IMR-90 (cell line): ENCODE data around the gene AXIN2. TPM values are rescaled to one million over a fixed set of nuclear protein-coding genes. Genes with fewer than 3 reads are reported as not detected.

Source experiments
- ATAC-seq: fragments of 200-7000 bp; cut with Tn5 transposase; 2 replicates; pipeline ENCODE4 v1.9.1; 2020; ENCODE audit warnings: low read depth, mild to moderate bottlenecking, moderate library complexity
- BruUV-seq: library from RNA; stranded (reverse); fragments of 400-500 nt; replicated peaks from 2 replicates; lab custom pipeline; 2021; lab: Mats Ljungman, UMichigan
- CTCF ChIA-PET: fragments of 300-600 bp; formaldehyde crosslinking; extraction: SDS; loops from one replicate; lab custom pipeline; 2021; ENCODE audit warnings: antibody characterized with exemption; lab: Yijun Ruan, JAX
- POLR2A ChIA-PET: fragments of 300-600 bp; sonication (Branson Sonifier 250); formaldehyde crosslinking; loops from one replicate; lab custom pipeline; 2022; ENCODE audit warnings: antibody characterized with exemption; ENCODE audit not compliant: unreplicated experiment; lab: Charles Lee
- DNase-seq: peaks from one replicate; pipeline ENCODE4 v3.0.0; 2013
- H2AFZ ChIP-seq: replicated peaks from 2 replicates; pipeline ENCODE3; 2013; ENCODE audit warnings: low read length, mild to moderate bottlenecking; ENCODE audit not compliant: poor library complexity
- H2AK5ac ChIP-seq: 2 replicates; pipeline ENCODE4 v1.6.1; 2013; ENCODE audit warnings: low read depth, low read length, inconsistent platforms
- H2AK9ac ChIP-seq: replicated peaks from 2 replicates; pipeline ENCODE3; 2013; ENCODE audit warnings: mild to moderate bottlenecking, low read depth, low read length, moderate library complexity; ENCODE audit not compliant: poor library complexity
- H2BK120ac ChIP-seq: 2 replicates; pipeline ENCODE4 v1.6.1; 2013; ENCODE audit warnings: low read depth, low read length, inconsistent platforms
- H2BK15ac ChIP-seq: 3 replicates; pipeline ENCODE4 v1.6.1; 2013; ENCODE audit warnings: low read depth, low read length, inconsistent platforms
- H2BK20ac ChIP-seq: 2 replicates; pipeline ENCODE4 v1.6.1; 2013; ENCODE audit warnings: low read depth, mild to moderate bottlenecking, inconsistent platforms, low read length, moderate library complexity
- H2BK5ac ChIP-seq: 2 replicates; pipeline ENCODE4 v1.6.1; 2013; ENCODE audit warnings: mild to moderate bottlenecking, low read depth, low read length, inconsistent platforms; ENCODE audit not compliant: poor library complexity, severe bottlenecking
- H3K14ac ChIP-seq: replicated peaks from 2 replicates; pipeline ENCODE4 v1.6.1; 2013; ENCODE audit warnings: low read depth, low read length, inconsistent platforms
- H3K18ac ChIP-seq: 2 replicates; pipeline ENCODE4 v1.6.1; 2013; ENCODE audit warnings: low read depth, low read length, control low read depth
- H3K23ac ChIP-seq: 2 replicates; pipeline ENCODE4 v1.6.1; 2013; ENCODE audit warnings: low read depth, low read length, inconsistent platforms
- H3K27ac ChIP-seq: 2 replicates; pipeline ENCODE4 v1.5.1; 2013; ENCODE audit warnings: mild to moderate bottlenecking, control low read depth, low read length; ENCODE audit not compliant: insufficient read depth
- H3K27me3 ChIP-seq: 2 replicates; pipeline ENCODE4 v1.6.1; 2013; ENCODE audit warnings: low read length; ENCODE audit not compliant: control insufficient read depth, insufficient read depth
- H3K36me3 ChIP-seq: 2 replicates; pipeline ENCODE4 v1.6.1; 2013; ENCODE audit warnings: low read length, mixed read lengths; ENCODE audit not compliant: control insufficient read depth, insufficient read depth
- H3K4ac ChIP-seq: 2 replicates; pipeline ENCODE4 v1.6.1; 2013; ENCODE audit warnings: low read depth, low read length, inconsistent platforms
- H3K4me1 ChIP-seq: 2 replicates; pipeline ENCODE4 v1.6.1; 2013; ENCODE audit warnings: low read length, mixed read lengths; ENCODE audit not compliant: control insufficient read depth, insufficient read depth
- H3K4me2 ChIP-seq: 2 replicates; pipeline ENCODE4 v1.6.1; 2013; ENCODE audit warnings: low read depth, mild to moderate bottlenecking, control low read depth, low read length, moderate library complexity
- H3K4me3 ChIP-seq: 2 replicates; pipeline ENCODE4 v1.5.1; 2013; ENCODE audit warnings: low read depth, mild to moderate bottlenecking, control low read depth, low read length, moderate library complexity; ENCODE audit not compliant: insufficient read depth
- H3K56ac ChIP-seq: 2 replicates; pipeline ENCODE4 v1.6.1; 2013; ENCODE audit warnings: low read length, inconsistent platforms; ENCODE audit not compliant: insufficient read depth; ENCODE audit errors: extremely low read depth
- H3K79me1 ChIP-seq, 2 experiments: 2 replicates each; pipeline ENCODE4 v1.6.1; 2013; ENCODE audit warnings: low read length in 2 of 2, inconsistent platforms in 1 of 2, low read depth in 1 of 2
- H3K9ac ChIP-seq: 2 replicates; pipeline ENCODE4 v1.6.1; 2013; ENCODE audit warnings: low read depth, low read length, control low read depth
- H3K9me1 ChIP-seq: 2 replicates; pipeline ENCODE4 v1.6.1; 2013; ENCODE audit warnings: low read length, inconsistent platforms; ENCODE audit not compliant: insufficient read depth
- H3K9me3 ChIP-seq: 2 replicates; pipeline ENCODE4 v1.6.1; 2013; ENCODE audit warnings: low read length; ENCODE audit not compliant: control insufficient read depth, insufficient read depth
- H4K20me1 ChIP-seq: 2 replicates; pipeline ENCODE4 v1.6.1; 2013; ENCODE audit warnings: low read length, inconsistent platforms; ENCODE audit not compliant: insufficient read depth
- H4K5ac ChIP-seq: 2 replicates; pipeline ENCODE4 v1.6.1; 2013; ENCODE audit warnings: mild to moderate bottlenecking, low read depth, low read length, control low read depth
- H4K8ac ChIP-seq, 2 experiments: 2 replicates each; pipeline ENCODE4 v1.6.1; 2013; ENCODE audit warnings: low read depth in 2 of 2, low read length in 2 of 2, control low read depth in 1 of 2, inconsistent platforms in 1 of 2
- H4K91ac ChIP-seq: 2 replicates; pipeline ENCODE4 v1.6.1; 2013; ENCODE audit warnings: low read depth, low read length, inconsistent platforms; ENCODE audit not compliant: insufficient read depth
- NFE2L2 ChIP-seq: fragments of 150-350 bp; IDR thresholded peaks from 2 replicates; pipeline ENCODE4 v1.6.1; 2016; ENCODE audit warnings: low read depth, mild to moderate bottlenecking, low read length
- POLR2A ChIP-seq: IDR thresholded peaks from 2 replicates; pipeline ENCODE4 v1.6.1; 2012; ENCODE audit warnings: mild to moderate bottlenecking, low read depth, low read length
- RFX5 ChIP-seq: IDR thresholded peaks from 2 replicates; pipeline ENCODE4 v1.8.0; 2012; ENCODE audit warnings: low read depth, mild to moderate bottlenecking, low read length, moderate library complexity
- WGBS, 2 experiments: methylation state at CpG; one replicate each; pipeline versions ENCODE4 v1.1.5 to v1.1.7; 2013; ENCODE audit warnings: missing lambda C conversion rate in 2 of 2; ENCODE audit not compliant: insufficient read length in 1 of 2; ENCODE audit errors: extremely low coverage in 2 of 2; 5-methylcytosine and 5-hydroxymethylcytosine counted together
- dilution Hi-C: fragments of 300-500 bp; cut with HindIII; formaldehyde crosslinking; loops from one replicate; pipeline ENCODE4 v1.14.3; 2018; ENCODE audit warnings: low sequenced_read_pairs; ENCODE audit not compliant: unreplicated experiment
- in situ Hi-C: fragments of 300-500 bp; cut with MboI; formaldehyde crosslinking; loops from 3 replicates; pipeline ENCODE4 v1.14.3; 2019; ENCODE audit warnings: low sequenced_read_pairs, inconsistent platforms, mixed read lengths
- intact Hi-C: fragments of 100-400 bp; cut with micrococcal nuclease; formaldehyde crosslinking; loops from 2 replicates; pipeline ENCODE4 v1.10.0; 2022
- polyA plus RNA-seq, 3 experiments: library from polyadenylated mRNA; depleted of rRNA; stranded (reverse); fragments of >200 nt; gene quantifications; 2 replicates each; pipeline ENCODE4 v1.2.3, GENCODE V29; 2012; ENCODE audit warnings: low replicate concordance in 1 of 3
- total RNA-seq: library from RNA; depleted of rRNA; stranded (reverse); fragments of >200 nt; gene quantifications from 2 replicates; pipeline ENCODE4 v1.2.3, GENCODE V29; 2012

The AXIN2 gene
- total and polyA plus RNA-seq, 2 of the 4 experiments (the other 2 are of a cell fraction): 0.91 to 1.8 TPM

DNA sequence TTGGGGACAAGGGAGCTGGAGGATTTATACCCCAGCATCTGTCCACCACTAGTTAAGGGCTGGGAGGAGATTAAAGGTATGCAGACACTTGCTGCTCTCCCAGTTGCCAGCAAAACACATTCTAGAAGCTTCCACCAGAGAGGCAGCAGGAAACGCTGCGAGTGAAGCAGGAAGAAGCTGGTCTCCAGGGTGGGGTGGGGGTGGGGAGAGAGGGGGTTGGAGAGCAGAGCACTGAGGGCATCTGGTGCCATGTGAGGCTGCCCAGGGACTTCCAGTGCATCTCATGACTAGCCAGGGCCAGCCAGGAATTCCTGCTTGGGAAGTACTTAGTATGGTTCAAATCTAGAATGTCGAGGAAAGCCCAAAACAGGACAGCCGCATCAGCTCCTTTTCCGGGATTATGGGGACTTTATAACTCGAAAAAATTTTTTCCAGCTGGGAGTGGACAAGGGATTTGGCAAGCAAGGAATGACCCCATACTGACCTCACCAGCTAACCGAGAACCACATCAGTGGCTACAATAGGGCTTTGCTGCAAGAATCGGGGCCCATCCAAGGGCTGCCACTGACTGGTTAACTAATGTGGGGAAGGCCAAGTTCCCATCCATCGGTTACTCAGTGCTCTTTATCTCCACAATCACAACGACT is 26.2 kb upstream of the AXIN2 start:
- intact Hi-C loops (no loop called here), dilution Hi-C loops (no loop called here), in situ Hi-C loops (no loop called here)
- no peaks in the 10 kb centered on the region for H4K20me1 ChIP-seq
- H2AFZ ChIP-seq: no peak overlapping the region
- no TSS peak for BruUV-seq
- no peak overlapping the region for H4K8ac ChIP-seq
- no peak overlapping the region for H3K23ac ChIP-seq
- ChIA-PET CTCF (interaction anchor here (1.4 kb wide), 1 partner anchor 22 kb away, joined by 3 read pairs; no protein-coding TSS in a partner anchor), POLR2A (no interaction called here)
- H3K9ac ChIP-seq: no peak overlapping the region
- no peak overlapping the region for H2BK20ac ChIP-seq
- H2BK120ac ChIP-seq: no peak overlapping the region
- no peak overlapping the region for H4K5ac ChIP-seq
- H2BK15ac ChIP-seq: no peak overlapping the region
- WGBS, 2 experiments: no CpG with 5 or more reads among the region's 10 CpGs
- no peaks in the 10 kb centered on the region for H3K9me1 ChIP-seq
- H2AK9ac ChIP-seq: no peak overlapping the region
- DNase-seq: no peak
- no peak overlapping the region for H3K27ac ChIP-seq
- no peak overlapping the region for H3K18ac ChIP-seq
- no peaks in the 10 kb centered on the region for H3K9me3 ChIP-seq
- ATAC-seq: no peak
- no peaks in the 10 kb centered on the region for H3K79me1 ChIP-seq
- no peak overlapping the region for H4K91ac ChIP-seq
- H3K4me3 ChIP-seq: no peak overlapping the region
- H3K4me1 ChIP-seq: no peaks in the 10 kb centered on the region
- H3K14ac ChIP-seq: no peak overlapping the region
- no peak overlapping the region for H2AK5ac ChIP-seq
- H3K36me3 ChIP-seq: no peaks in the 10 kb centered on the region
- TF ChIP-seq RFX5: no peak
- no peak for TF ChIP-seq POLR2A
- TF ChIP-seq NFE2L2: no peak
- H2BK5ac ChIP-seq: no peak overlapping the region
- no peak overlapping the region for H3K4ac ChIP-seq
- no peaks in the 10 kb centered on the region; the same call in 1 of the 2 replicates for H3K27me3 ChIP-seq
- H3K4me2 ChIP-seq: no peak overlapping the region
- H3K56ac ChIP-seq: no peak overlapping the region
